GM12874 (cell line): ENCODE measurements around the gene HEBP2.

Experiments
- TF ChIP-seq, protein P1 (sequence below): IDR thresholded peaks from 2 replicates; pipeline ENCODE4 v1.5.1; 2011; ENCODE audit warnings: low read depth, mild to moderate bottlenecking, control low read depth, low read length, moderate library complexity; ENCODE audit not compliant: insufficient read depth

HEBP2 gene

DNA sequence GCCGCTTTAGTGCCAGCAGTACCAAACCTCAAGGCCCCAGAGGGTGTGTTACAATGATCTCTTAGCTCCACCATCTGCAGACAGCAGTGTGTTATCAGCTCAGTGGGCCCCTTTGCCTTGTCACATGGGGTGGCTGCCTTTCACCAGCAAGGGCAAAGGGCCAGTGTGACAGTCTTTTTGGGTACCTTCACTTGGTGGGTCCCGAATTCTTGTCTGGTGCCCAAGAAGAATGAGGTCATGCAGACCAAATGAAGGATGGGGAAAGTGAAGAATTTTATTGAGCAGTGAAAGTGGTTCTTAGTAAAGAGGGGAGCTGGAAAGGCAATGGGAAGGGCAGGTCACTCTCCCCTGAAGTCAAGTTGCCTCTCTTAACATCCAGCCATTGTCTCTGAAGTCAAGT lies 29.2 kb upstream of the HEBP2 start:
- TF ChIP-seq, protein P1, sequence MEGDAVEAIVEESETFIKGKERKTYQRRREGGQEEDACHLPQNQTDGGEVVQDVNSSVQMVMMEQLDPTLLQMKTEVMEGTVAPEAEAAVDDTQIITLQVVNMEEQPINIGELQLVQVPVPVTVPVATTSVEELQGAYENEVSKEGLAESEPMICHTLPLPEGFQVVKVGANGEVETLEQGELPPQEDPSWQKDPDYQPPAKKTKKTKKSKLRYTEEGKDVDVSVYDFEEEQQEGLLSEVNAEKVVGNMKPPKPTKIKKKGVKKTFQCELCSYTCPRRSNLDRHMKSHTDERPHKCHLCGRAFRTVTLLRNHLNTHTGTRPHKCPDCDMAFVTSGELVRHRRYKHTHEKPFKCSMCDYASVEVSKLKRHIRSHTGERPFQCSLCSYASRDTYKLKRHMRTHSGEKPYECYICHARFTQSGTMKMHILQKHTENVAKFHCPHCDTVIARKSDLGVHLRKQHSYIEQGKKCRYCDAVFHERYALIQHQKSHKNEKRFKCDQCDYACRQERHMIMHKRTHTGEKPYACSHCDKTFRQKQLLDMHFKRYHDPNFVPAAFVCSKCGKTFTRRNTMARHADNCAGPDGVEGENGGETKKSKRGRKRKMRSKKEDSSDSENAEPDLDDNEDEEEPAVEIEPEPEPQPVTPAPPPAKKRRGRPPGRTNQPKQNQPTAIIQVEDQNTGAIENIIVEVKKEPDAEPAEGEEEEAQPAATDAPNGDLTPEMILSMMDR, result no peak

DNA sequence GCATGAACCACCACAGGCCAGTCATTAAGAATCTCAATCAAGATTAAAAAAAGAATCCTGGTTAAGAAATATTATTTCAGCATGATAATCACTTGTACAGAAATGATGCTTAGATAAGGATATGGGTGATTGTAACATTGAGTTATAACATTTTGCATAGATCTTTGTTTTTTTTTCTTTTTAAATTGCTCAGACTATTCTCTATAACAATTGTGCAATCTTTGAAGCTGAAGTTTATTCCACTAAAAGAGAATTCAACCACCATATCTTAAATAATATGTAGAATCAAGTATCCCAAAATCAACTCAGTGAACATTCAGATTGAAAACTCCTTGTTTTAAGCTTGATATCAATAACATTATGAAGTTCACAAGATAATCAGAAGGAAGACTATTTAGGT lies 27.0 kb upstream of the HEBP2 start:
- TF ChIP-seq, protein P1, result no peak

DNA sequence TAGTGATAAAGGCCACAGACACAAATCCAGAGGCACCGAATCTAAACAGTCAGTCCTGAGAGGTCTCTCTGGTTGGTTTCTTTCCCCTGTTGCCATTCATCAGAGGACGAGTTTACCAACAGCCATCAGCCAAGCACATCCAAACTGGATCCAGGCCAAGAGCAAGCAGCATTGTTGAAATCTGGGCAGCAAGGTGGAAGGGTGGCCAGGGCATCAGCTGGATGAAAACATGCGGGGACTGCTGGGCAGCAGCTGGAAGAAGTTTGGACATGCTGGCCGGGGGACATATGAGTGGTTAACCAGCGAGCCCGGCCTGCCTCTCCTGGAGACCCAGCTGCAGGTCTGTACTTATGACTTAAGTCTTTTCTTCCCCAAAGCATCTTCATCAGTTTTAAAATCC lies 26.2 kb upstream of the HEBP2 start, which contains the start of gene SMIM28:
TSS of gene SMIM28 (plus strand) at position 62 of the 400 bp plus-strand sequence. CDS start at position 230, 168 bp downstream.
- TF ChIP-seq, protein P1, result no peak

- TF ChIP-seq, protein P1, result no peak
Measured at GRCh38 chr6:138378463-138378862, 25.6 kb upstream of the HEBP2 start.

DNA sequence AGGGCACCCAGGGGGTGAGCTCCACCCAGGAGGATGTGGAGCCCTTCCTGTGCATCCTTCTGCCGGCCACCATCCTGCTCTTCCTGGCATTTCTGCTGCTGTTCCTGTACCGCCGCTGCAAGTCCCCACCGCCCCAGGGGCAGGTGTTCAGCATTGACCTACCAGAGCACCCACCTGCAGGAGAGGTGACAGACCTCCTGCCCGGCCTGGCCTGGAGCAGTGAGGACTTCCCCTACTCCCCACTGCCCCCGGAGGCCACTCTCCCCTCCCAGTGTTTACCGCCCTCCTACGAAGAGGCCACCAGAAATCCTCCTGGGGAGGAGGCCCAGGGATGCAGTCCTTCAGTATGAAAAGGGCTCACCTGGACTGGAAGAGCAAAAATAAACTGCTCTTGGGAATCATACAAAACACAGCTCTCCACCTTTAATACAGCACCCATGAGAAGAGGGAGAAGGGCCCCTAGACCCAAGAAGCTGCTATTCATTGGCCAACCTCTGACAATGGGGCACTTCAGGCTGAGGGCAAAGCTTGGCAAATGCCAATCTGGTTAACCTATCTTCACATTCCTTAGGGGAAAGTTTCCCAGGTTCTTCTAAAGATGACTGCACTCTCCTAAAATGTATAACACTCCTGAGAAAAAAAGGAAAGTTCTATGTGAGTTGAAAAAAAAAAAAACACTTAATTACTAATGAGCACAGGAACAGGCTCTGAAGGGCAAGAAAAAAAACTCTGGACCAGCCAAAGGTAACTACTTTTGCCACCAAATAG lies 21.3 kb upstream of the HEBP2 start:
- TF ChIP-seq, protein P1, result no peak

DNA sequence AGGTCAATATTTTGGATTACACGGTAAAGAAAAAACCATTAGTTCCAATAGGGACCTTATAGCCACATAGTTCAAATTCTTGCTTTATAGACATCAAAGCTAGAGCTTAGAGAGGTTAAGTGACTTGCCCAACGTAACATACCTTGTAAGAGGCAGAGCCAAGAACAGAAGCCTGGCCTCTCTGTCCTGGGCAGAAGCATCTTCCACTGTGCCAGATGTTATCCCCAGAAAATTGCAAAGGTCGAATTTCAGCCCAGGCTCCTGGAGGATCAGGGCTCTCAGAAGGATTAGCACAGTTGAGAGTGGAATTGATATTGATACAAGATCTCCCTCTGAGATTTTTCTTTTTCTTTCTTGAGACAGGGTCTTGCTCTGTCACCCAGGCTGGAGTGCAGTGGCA lies 20.2 kb upstream of the HEBP2 start:
- TF ChIP-seq, protein P1, result no peak

DNA sequence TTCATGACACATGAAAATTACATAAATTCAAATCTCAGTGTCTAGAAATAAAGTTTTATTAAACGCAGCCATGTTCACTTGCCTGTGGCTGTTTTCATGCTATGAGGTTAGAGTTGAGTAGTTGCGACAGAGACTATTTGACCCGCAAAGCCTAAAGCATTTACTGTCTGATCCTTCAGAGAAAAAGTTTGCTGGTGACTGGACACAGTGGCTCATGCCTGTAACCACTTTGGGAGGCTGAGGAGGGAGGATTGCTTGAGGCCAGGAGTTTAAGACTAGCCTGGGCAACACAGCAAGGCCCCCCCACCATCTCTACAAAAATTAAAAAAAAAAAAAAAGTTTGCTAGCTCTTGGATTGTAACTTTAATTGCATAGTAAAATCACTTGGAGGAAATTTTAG lies 17.1 kb upstream of the HEBP2 start:
- TF ChIP-seq, protein P1, result no peak
